NB4 (cell line): ENCODE data around the gene FJX1.

Experiments used
- DNase-seq: peaks from one replicate; pipeline ENCODE4 v3.0.0; 2010; ENCODE audit warnings: low read depth
- H3K4me3 ChIP-seq: one replicate; pipeline ENCODE4 v1.5.1; 2011; ENCODE audit warnings: mild to moderate bottlenecking, low read depth, low read length, moderate library complexity
- MYC ChIP-seq: IDR thresholded peaks from 2 replicates; pipeline ENCODE4 v1.6.1; 2011; ENCODE audit warnings: low read depth, low read length
- POLR2A ChIP-seq: IDR thresholded peaks from 2 replicates; pipeline ENCODE4 v1.6.1; 2011; ENCODE audit warnings: mild to moderate bottlenecking; ENCODE audit not compliant: insufficient read length; ENCODE audit errors: extremely low read depth
- TF ChIP-seq, protein P1 (sequence below): IDR thresholded peaks from 2 replicates; pipeline ENCODE4 v1.6.1; 2011; ENCODE audit warnings: low read depth, low read length
- TF ChIP-seq, protein P2 (sequence below): IDR thresholded peaks from one replicate; pipeline ENCODE4 v1.5.1; 2012; ENCODE audit warnings: low read depth, low read length

The FJX1 gene

DNA sequence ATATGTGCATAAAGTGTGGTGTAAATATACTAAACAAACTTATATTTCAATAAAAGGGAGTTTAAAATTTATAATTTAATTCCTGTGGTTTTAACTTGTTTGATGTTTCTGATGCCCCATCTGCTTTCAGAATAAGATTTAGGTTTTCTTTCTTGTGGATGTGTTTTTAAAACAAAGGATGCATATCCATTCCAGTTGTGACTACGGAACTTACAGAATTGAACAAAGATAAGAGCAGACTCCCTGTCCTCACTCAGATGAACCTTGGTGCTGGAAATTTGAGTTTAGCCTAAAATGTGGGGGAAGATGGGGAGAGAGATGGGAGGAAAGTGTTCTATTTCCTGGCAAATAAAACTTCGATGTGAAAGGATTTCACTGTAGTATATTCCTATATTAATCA is 2.5 kb downstream of the FJX1 start:
- no peak overlapping the region for H3K4me3 ChIP-seq

DNA sequence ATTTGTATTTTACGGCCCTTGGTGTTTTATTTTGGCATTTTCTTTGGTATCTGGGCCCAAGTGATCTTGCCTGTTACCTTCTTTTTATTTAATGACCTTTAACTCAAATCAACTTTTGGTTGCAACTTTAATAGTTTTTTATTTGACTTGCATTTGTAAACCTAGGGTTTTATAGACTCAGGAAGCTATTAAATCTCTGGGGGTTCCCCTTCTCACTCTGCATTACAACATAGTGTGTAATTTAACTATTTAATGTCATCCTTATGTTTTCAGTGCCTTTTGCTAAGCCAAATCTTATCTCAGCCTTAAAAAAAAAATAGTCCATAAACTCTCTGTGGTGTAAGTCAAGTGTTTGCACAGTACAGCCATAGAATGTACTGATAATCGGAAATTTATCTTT is 3.4 kb downstream of the FJX1 start:
- no peak for DNase-seq
- H3K4me3 ChIP-seq, result no peak overlapping the region
- no peak for TF ChIP-seq MYC
- TF ChIP-seq, protein P1, sequence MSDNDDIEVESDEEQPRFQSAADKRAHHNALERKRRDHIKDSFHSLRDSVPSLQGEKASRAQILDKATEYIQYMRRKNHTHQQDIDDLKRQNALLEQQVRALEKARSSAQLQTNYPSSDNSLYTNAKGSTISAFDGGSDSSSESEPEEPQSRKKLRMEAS, result no peak
- TF ChIP-seq, protein P2, sequence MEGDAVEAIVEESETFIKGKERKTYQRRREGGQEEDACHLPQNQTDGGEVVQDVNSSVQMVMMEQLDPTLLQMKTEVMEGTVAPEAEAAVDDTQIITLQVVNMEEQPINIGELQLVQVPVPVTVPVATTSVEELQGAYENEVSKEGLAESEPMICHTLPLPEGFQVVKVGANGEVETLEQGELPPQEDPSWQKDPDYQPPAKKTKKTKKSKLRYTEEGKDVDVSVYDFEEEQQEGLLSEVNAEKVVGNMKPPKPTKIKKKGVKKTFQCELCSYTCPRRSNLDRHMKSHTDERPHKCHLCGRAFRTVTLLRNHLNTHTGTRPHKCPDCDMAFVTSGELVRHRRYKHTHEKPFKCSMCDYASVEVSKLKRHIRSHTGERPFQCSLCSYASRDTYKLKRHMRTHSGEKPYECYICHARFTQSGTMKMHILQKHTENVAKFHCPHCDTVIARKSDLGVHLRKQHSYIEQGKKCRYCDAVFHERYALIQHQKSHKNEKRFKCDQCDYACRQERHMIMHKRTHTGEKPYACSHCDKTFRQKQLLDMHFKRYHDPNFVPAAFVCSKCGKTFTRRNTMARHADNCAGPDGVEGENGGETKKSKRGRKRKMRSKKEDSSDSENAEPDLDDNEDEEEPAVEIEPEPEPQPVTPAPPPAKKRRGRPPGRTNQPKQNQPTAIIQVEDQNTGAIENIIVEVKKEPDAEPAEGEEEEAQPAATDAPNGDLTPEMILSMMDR, result no peak
- no peak for TF ChIP-seq POLR2A

More for the DNA sequence above, 2.5 kb downstream of the FJX1 start:
- no peak for DNase-seq
- TF ChIP-seq, protein P1, result no peak
- no peak for TF ChIP-seq POLR2A
- TF ChIP-seq MYC, result no peak
- TF ChIP-seq, protein P2, result no peak

DNA sequence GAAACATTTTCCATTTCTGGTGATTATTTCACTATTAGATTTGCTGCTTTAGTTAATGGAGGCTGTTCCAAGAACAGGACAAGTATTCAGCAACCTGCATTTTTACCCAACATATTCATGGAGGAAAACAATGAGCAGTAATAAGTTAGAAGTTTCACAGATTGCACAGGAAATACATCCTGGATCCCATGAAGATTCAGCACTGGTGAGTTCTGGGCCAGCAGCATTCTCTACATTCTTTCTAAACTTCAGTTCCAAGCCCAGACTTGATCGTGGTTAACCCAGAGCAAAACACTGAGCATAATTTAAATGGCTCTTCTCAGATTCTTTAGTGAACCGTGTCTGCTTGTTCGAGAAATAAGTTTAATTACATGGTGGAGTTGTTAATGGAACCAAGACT is 3.8 kb downstream of the FJX1 start:
- DNase-seq, result no peak
- no peak overlapping the region for H3K4me3 ChIP-seq
- TF ChIP-seq, protein P2, result no peak
- TF ChIP-seq MYC (no peak), POLR2A (no peak)
- TF ChIP-seq, protein P1, result no peak

DNA sequence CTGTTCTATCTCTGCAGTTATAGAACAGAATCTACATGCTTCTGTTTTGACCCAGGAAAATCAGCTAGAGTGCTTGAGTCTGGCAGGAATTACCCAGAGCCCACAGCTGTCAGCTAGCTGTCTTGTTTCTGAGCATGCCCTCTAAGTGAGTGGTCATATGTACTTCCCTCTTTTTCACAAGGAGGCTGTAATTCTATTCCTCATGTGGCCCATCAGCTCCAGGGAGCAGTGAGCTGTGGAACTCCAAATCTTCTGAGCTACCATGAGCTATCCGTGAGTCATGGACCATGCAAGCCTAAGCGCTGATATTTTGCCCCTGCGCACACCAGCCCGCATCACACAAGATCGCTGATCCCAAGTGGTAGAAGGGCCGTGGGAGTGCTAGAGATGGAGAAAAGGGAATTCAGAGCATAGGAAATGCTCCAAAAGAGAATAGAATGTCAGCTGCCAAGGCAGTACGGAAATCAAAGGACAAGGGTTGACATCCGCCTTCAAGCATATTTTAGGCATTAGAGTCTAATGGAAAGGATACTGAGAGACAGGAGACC is 5.4 kb downstream of the FJX1 start:
- no peak overlapping the region for H3K4me3 ChIP-seq
- peak; percentile 13 for DNase-seq
- no peak for TF ChIP-seq MYC

DNA sequence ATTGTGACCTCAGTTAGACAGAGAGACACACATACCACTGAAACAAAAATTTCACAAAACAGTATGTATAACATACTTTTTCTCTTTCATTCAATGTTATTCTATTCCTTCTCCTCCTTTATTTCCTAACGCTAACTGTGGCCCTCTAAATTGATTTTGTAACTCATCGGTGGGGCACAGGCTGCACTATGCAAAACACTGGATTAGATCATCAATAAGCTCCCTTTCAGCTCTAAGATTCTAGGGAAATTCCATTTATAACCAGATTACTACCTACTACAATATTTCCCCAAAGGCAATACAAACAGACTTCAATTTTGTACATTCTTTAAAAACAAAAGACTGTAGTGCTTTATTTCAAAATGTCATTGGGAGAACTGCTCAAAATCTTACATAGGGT is 6.1 kb downstream of the FJX1 start:
- TF ChIP-seq MYC (no peak), POLR2A (no peak)
- TF ChIP-seq, protein P2, result no peak
- TF ChIP-seq, protein P1, result no peak
- no peak overlapping the region for H3K4me3 ChIP-seq
- DNase-seq, result no peak

DNA sequence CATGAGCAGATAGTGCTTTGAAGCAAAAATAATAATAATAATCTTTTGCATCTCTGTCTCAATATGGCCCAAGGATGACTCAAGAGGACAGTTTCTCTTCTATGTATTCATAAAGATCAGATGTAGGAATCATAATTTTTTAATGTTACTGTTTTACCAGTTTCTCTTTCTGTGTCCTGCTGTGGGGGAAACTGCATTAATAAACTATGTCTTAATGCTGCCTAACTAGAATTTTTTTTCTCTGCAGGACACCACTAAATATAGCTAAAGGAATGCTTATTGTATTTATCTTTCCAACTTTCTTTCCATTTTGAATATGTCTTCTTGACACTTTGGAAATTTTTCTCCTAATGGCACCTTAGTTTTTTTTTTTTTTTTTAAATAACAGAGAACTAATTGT is 6.5 kb downstream of the FJX1 start:
- no peak for TF ChIP-seq MYC
- TF ChIP-seq, protein P1, result no peak
- TF ChIP-seq POLR2A, result no peak
- TF ChIP-seq, protein P2, result no peak
- H3K4me3 ChIP-seq, result no peak overlapping the region
- no peak for DNase-seq
